Stimulated activated CD8-positive, alpha-beta memory T cell treated with anti-CD3 and anti-CD28 coated beads, Interleukin-12 subunit alpha, Interleukin-12 subunit beta, amount 100 ng/mL, for 4 hours (primary cell): ENCODE data around the gene LIX1L.

Experiments used
- DNase-seq: peaks from one replicate; pipeline ENCODE4 v3.0.0-alpha.2; 2020; ENCODE audit warnings: low read depth

Gene LIX1L

GRCh38 chr1:145985502-145986439 lies 28.0 kb upstream of the LIX1L start:
- DNase-seq: no peak

GRCh38 chr1:145985129-145985501 lies 27.3 kb upstream of the LIX1L start:
- DNase-seq: no peak

GRCh38 chr1:145983960-145984830 lies 26.4 kb upstream of the LIX1L start:
- DNase-seq: no peak

DNA sequence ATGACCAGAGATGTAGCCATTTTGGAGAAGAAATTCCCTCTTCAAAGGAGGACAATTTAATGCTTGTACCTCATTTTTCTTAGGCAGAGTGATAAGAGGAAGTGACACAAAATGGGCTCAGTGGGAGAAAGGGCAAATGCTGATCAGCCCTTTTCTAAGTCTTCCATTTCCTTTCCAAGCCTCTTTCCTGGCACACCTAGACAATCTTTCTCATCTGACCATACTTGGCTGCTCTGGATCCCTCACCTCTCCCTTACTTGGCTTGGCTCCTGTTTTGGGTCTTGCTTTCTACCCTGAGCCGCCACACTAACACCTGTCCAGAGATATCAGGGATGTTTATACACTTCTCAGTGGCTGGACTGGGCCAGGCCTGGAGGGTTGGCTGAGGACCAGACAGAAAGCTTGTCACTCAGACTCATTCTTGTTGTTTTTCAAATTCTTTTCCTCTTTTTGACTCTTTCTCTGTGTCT lies 25.4 kb upstream of the LIX1L start:
- no peak for DNase-seq

- DNase-seq: no peak
These were observed 24.4 kb upstream of the LIX1L start for GRCh38 chr1:145982010-145982723.

GRCh38 chr1:145980457-145980994 lies 22.7 kb upstream of the LIX1L start:
- no peak for DNase-seq

DNA sequence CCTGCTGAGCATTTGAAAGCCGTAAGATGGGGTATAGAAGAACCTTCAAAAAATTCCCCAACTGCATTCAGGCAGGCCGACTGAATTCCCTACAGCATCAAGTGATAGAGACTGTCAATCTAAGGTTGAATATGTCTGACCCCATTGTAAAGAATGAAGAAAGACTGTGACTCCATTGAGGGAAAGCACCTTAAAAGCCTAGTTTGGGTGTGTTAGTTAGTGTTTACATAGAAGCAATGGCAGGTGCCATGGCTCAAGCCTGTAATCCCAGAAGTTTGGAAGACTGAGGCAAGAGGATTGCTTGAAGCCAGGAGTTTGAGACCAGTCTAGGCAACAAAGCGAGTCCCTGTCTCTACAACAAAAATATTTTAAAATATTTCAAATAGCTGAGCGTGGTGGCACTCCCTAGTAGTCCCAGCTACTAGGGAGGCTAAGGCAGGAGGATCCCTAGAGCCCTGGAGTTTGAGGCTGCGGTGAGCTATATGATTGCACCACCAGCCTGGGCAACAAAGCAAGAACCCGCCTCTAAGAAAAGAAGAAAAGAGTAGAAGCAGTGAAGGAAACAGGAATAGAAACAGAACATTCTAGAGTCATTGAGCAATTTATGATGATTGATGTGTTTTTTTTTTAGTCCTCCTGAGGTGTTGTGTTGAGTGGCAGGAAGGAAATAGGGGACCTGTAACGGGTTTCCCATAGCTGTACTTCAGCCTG lies 22.1 kb upstream of the LIX1L start:
- DNase-seq: no peak

GRCh38 chr1:145978854-145979745 lies 21.3 kb upstream of the LIX1L start:
- DNase-seq: peak; percentile 55

DNA sequence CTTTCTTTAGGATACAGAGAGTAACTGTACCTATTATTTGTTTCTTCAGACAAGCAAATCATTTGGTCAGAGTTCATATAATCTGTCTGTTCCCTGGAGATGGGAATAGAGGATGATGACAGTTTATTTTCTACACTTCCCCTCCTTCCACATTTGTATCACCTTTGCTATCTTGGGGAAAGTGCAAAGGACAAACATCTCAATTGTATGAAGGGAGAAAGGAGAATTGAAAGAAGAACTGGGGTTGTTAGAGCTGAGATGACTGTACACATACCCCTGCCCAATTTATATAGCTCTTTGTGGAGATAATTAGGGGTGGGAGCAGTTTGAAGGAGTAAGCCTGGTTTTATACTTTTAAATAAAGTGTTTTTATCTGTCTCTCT lies 20.6 kb upstream of the LIX1L start:
- no peak for DNase-seq

DNA sequence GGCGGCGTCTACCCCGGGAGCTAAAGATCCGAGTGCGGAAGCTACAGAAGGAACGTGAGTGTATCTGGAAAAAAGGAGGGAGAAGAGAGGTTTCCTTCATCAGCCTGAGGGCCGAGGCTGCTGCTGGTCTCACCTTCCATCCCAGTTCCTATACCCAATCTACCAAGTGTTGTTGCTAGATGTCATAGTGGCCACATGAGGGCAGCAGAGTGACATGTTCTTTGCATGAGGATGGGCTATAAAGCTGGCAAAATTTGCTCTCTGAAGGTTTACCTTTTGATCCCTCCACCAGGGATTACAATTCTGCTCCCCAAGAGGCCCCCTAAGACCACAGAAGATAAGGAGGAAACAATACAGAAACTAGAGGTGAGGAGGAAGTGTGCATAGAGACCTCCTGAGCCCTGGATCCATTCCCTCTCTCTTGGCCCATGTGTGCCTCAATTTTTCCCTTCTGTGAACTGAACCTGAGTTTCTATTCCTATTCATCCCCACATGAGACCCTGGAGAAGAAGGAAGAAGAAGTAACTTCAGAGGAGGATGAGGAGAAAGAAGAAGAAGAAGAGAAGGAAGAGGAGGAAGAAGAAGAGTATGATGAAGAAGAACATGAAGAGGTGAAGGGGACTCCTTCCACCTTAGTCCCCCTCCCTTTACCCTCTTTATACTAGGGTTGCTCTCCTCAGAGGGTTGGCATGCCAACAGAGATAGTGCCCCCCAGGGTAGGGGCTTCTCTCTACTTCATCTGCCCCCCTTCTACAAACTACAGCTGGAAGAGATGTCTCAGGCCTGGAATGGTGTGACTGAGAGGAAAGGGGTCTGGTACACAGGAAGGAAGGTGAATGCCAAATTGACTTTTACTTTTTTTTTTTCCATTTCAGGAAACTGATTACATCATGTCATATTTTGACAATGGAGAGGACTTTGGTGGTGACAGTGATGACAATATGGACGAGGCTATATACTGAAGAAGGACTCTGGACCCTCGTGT lies 20.0 kb upstream of the LIX1L start:
- DNase-seq: no peak

DNA sequence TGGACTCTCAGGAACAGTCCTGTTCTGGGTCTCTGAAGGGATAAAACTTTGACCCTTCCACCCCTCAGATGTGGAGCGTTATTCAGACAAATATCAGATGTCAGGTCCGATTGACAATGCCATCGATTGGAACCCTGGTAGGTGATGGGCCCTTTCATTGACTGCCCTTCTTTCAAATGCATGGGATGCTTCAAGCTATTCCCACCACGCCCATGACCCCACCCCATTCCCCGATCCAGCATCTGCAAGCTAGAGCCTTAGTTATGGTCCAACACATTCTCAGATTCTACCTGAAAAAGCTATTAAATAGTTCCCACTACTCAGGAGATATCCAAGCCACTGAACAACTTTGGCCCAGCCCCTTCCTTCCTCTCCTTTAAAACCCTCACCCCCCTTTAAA lies 19.2 kb upstream of the LIX1L start:
- DNase-seq: no peak

DNA sequence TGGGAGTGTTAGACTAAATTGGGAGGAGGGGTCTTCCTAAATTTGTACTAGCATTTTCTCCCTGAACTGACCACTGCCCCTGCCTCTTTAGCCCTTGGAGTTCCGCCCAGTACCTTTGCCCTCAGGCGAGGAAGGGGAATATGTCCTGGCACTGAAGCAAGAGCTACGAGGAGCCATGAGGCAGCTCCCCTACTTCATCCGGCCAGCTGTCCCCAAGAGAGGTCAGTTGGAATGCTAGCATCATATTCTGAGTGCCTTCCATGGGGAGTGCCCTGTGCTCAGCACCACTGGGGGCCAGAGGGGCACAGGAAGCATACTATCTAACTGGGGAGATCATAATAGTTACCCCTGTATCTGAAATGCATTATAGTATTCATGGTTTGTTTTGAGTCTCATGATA lies 17.4 kb upstream of the LIX1L start:
- DNase-seq: no peak

DNA sequence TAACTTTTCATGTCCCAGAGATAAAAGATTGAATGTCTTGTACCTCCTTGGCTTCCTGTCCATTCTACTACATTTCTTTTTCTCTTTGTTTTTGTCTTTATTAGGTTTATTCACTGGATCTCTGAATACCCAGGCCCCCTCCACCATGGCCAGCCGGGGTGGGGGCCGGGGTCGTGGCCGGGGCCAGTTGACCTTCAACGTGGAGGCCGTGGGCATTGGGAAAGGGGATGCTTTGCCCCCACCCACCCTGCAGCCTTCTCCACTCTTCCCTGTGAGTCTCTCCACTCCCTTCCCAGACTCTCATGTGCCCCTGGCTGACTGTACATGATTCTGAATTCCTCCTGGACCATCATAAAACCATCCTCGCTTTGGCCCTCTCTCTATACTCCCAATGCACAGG lies 16.9 kb upstream of the LIX1L start:
- no peak for DNase-seq

- no peak for DNase-seq
These were observed 14.8 kb upstream of the LIX1L start for GRCh38 chr1:145972580-145972979.

GRCh38 chr1:145967288-145967687 lies 9.5 kb upstream of the LIX1L start:
- no peak for DNase-seq

DNA sequence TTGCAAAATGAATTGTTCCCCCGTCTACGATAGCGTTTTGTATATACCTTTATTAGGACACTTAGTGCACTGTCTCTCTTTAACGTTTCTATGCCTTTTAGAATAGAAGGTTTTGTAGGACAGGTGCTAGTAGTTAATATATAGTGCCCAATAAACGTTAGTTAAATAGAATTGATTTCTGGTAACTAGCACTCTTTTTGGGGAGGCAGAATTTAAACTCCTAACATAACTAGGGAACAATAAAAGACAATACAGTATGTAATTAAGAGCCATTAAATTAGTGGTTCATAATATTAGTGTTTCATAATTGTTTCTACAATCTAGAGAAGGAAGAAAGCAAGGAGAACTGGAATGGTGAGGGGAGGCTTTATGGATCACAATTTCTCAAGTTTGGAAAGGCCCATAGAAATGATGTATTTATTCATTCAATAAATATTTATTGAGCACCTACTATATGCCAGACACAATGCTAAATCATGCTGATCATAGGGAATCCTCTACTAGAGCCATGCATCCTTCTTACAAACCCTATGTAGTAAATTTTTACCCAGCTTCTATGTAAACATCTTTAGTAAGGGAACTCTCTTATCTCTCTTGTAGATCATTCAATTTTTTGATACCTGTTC lies 7.4 kb upstream of the LIX1L start:
- no peak for DNase-seq

DNA sequence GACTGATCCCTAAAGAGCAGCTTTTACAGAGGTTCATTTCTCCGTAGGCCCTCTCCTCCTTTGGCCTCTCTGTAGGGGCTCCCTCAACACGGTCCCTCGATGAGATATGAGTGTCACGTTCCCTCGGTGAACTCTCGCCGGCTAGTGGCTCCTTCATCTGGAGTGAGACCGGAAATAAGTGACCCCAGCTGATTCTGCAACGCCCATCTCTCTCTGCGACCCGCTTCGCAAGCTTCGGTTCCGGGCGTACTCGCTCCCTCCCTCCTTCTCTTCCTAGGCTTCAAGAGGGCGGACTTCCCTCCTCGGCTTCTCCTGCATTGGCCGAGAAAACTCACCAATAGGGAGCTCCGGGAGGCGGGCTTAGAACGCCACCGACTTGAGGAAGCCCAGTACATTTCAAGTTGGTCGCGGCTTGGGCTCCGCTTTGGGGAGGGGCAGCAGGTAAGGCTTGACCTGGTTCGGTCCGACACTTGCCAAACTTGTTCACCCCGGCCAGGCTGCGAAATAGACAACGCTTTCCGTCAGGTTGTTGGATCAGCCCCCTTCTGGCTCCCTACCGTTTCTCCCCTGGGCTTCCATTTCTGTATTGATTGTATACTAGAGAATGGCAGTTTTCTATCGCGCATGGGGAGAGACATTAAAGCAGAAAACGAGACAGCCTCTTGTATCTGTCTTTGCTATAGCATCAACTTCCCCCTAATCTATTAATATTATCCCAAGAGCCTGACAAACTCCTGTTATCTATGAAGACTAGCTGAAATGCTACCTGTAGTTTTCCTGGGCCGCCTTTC lies 6.7 kb upstream of the LIX1L start, which contains the start of the genes ANKRD34A and POLR3GL:
TSS of gene ANKRD34A (minus strand) at position 248 of the 791 bp plus-strand sequence. CDS start 2,816 bp downstream, outside the sequence.
TSS of gene POLR3GL (plus strand) at position 363 of the 791 bp plus-strand sequence. CDS start 10,176 bp downstream, outside the sequence.
- peak; percentile 80 for DNase-seq
